Measurements from ENCODE around the gene UGP2. TPM values are rescaled to one million over a fixed set of nuclear protein-coding genes. Genes with fewer than 3 reads are reported as not detected.

UGP2 gene
- polyA plus RNA-seq, 3 donors = 22.3 to 71.8 (median 49.9) TPM

DNA sequence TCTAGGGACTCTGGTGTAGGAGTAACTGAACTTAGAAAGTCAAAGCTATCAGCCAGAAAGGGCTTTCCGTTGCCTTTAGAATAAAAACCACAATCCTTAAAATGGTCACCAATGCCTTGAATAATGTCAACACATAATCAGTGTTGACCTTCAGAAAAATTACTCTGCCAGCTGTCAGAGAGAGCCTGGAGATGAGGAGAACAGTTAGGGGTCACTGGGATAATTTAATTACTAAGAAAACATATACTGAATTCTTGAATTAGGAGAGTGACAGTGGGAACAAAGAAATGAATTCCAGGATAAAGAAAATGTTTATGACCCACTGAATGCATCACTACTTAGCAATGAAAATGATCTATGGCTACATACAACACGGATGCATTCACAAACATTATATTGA, 23.4 kb upstream of the UGP2 start:
- Histone ChIP-seq H3K79me2 (ENCODE audit: insufficient read depth, low read length) (no peaks in the 10 kb centered on the region), H3K4me3 (replicated peaks in 1 of 3; ENCODE audit: low read depth in 2 of 3, low read length in 3 of 3) (no peak overlapping the region), H3K9me3 (replicated peaks in 1 of 2; ENCODE audit: control insufficient read depth in 1 of 2, insufficient read depth in 1 of 2, low read length in 2 of 2) (no peaks in the 10 kb centered on the region), H4K20me1 (ENCODE audit: insufficient read depth, low read length) (no peaks in the 10 kb centered on the region), H3K36me3 (replicated peaks in 1 of 2; ENCODE audit: control insufficient read depth in 1 of 2, insufficient read depth in 2 of 2, low read length in 2 of 2) (no peaks in the 10 kb centered on the region), H3K27me3 (ENCODE audit: control insufficient read depth in 2 of 2, insufficient read depth in 2 of 2, low read length in 2 of 2) (no peaks in the 10 kb centered on the region), H3K4me1 (ENCODE audit: control insufficient read depth in 1 of 2, insufficient read depth in 2 of 2, low read length in 2 of 2) (peaks cover 10% of the 10 kb centered on the region in 2 donors), H3K4me2 (replicated peaks; ENCODE audit: extremely low read depth, low read length, poor library complexity, severe bottlenecking) (no peak overlapping the region), H3K9ac (ENCODE audit: insufficient read depth, low read length, poor library complexity, severe bottlenecking) (no peak overlapping the region), H2AFZ (ENCODE audit: insufficient read depth, low read depth, low read length, poor library complexity, severe bottlenecking) (no peak overlapping the region), H3K27ac (ENCODE audit: low read depth in 1 of 2, low read length in 2 of 2) (no peak overlapping the region)
- Mint-ChIP-seq H3K27ac (no peak overlapping the region), H3K27me3 (ENCODE audit: low read depth in 3 of 3) (peaks cover 0 to 3% (median 0%) of the 10 kb centered on the region in 3 donors), H3K9me3 (peaks cover 0 to 2% (median 0%) of the 10 kb centered on the region in 7 donors), H3K36me3 (no peaks in the 10 kb centered on the region), H3K4me1 (peaks cover 22% of the 10 kb centered on the region), H3K4me3 (no peak overlapping the region)
- intact Hi-C loops (cut with micrococcal nuclease) = no loop called here
- WGBS (ENCODE audit: insufficient coverage) = no CpG with 5 or more reads among the region's 2 CpGs
- TF ChIP-seq, protein P1, sequence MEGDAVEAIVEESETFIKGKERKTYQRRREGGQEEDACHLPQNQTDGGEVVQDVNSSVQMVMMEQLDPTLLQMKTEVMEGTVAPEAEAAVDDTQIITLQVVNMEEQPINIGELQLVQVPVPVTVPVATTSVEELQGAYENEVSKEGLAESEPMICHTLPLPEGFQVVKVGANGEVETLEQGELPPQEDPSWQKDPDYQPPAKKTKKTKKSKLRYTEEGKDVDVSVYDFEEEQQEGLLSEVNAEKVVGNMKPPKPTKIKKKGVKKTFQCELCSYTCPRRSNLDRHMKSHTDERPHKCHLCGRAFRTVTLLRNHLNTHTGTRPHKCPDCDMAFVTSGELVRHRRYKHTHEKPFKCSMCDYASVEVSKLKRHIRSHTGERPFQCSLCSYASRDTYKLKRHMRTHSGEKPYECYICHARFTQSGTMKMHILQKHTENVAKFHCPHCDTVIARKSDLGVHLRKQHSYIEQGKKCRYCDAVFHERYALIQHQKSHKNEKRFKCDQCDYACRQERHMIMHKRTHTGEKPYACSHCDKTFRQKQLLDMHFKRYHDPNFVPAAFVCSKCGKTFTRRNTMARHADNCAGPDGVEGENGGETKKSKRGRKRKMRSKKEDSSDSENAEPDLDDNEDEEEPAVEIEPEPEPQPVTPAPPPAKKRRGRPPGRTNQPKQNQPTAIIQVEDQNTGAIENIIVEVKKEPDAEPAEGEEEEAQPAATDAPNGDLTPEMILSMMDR (IDR thresholded peaks at IDR 0.05) = no peak
- no peak for DNase-seq

DNA sequence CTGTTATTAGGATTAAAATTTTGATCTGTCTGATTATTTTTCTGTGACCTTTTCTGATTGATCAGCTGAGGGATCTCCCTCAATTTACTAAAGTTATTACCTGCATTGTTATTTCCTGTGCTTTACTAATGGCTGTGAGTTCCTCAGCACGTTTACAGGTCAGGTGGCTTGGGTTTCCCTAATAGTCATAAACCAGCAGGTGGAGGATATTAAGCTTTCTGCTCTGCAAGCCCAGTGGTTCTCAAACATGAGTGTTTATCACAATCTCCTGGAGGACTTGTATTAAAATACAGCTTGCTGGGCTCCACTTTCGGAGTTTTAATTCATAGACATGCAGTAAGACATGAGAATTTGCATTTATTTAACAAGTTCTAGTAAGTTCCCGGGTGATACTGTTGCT, 22.4 kb upstream of the UGP2 start:
- no peak overlapping the region for H3K4me3 Mint-ChIP-seq
- Histone ChIP-seq H3K27ac (ENCODE audit: low read depth in 1 of 2, low read length in 2 of 2) (no peak overlapping the region), H3K9ac (ENCODE audit: insufficient read depth, low read length, poor library complexity, severe bottlenecking) (no peak overlapping the region)

More for the DNA sequence above, 22.4 kb upstream of the UGP2 start:
- no peaks in the 10 kb centered on the region for H4K20me1 ChIP-seq (ENCODE audit: insufficient read depth, low read length)
- H3K36me3 Mint-ChIP-seq = no peaks in the 10 kb centered on the region
- H3K4me3 ChIP-seq (replicated peaks in 1 of 3; ENCODE audit: low read depth in 2 of 3, low read length in 3 of 3) = no peak overlapping the region
- no peak for DNase-seq
- peaks cover 0 to 9% (median 6%) of the 10 kb centered on the region in 7 donors for H3K9me3 Mint-ChIP-seq
- no peak overlapping the region for H3K27ac Mint-ChIP-seq
- no peak overlapping the region for H3K4me2 ChIP-seq (replicated peaks; ENCODE audit: extremely low read depth, low read length, poor library complexity, severe bottlenecking)
- H2AFZ ChIP-seq (ENCODE audit: insufficient read depth, low read depth, low read length, poor library complexity, severe bottlenecking) = no peak overlapping the region
- H3K79me2 ChIP-seq (ENCODE audit: insufficient read depth, low read length) = no peaks in the 10 kb centered on the region
- peaks cover 10% of the 10 kb centered on the region in 2 donors for H3K4me1 ChIP-seq (ENCODE audit: control insufficient read depth in 1 of 2, insufficient read depth in 2 of 2, low read length in 2 of 2)
- TF ChIP-seq, protein P1 (IDR thresholded peaks at IDR 0.05) = no peak
- intact Hi-C loops (cut with micrococcal nuclease) = no loop called here
- peaks cover 0 to 3% of the 10 kb centered on the region in 2 donors for H3K9me3 ChIP-seq (replicated peaks in 1 of 2; ENCODE audit: control insufficient read depth in 1 of 2, insufficient read depth in 1 of 2, low read length in 2 of 2)
- no peaks in the 10 kb centered on the region for H3K27me3 ChIP-seq (ENCODE audit: control insufficient read depth in 2 of 2, insufficient read depth in 2 of 2, low read length in 2 of 2)
- peaks cover 0 to 5% (median 0%) of the 10 kb centered on the region in 3 donors for H3K27me3 Mint-ChIP-seq (ENCODE audit: low read depth in 3 of 3)
- WGBS (ENCODE audit: insufficient coverage) = 50% methylated on average over 1 of the region's 3 CpGs
- no peaks in the 10 kb centered on the region for H3K36me3 ChIP-seq (replicated peaks in 1 of 2; ENCODE audit: control insufficient read depth in 1 of 2, insufficient read depth in 2 of 2, low read length in 2 of 2)
- peaks cover 23% of the 10 kb centered on the region for H3K4me1 Mint-ChIP-seq
